Astrocyte (in vitro differentiated cells and primary cell): ENCODE data around the gene SYTL2. TPM values are rescaled to one million over a fixed set of nuclear protein-coding genes. Genes with fewer than 3 reads are reported as not detected.

Source experiments
- DNase-seq: peaks from one replicate; pipeline ENCODE4 v3.0.0-alpha.2; 2010; ENCODE audit warnings: low read depth
- FAIRE-seq: peaks from 2 replicates; lab custom pipeline; 2011; peaks lifted over from hg19 to GRCh38; lab: Jason Lieb, UNC
- H2AFZ ChIP-seq: 2 replicates; pipeline ENCODE4 v1.6.0; 2012; ENCODE audit warnings: low read depth, low read length, inconsistent platforms
- H3K27ac ChIP-seq: 2 replicates; pipeline ENCODE4 v1.5.1; 2011; ENCODE audit warnings: low read depth, low read length, inconsistent platforms
- H3K27me3 ChIP-seq: 2 replicates; pipeline ENCODE4 v1.6.0; 2011; ENCODE audit warnings: low read length, inconsistent platforms; ENCODE audit not compliant: insufficient read depth
- H3K36me3 ChIP-seq: 2 replicates; pipeline ENCODE4 v1.5.1; 2011; ENCODE audit warnings: low read length, inconsistent platforms; ENCODE audit not compliant: insufficient read depth
- H3K4me1 ChIP-seq: 2 replicates; pipeline ENCODE4 v1.5.1; 2011; ENCODE audit warnings: low read length, inconsistent platforms; ENCODE audit not compliant: insufficient read depth
- H3K4me2 ChIP-seq: 2 replicates; pipeline ENCODE4 v1.6.0; 2012; ENCODE audit warnings: low read length, inconsistent platforms
- H3K4me3 ChIP-seq: 2 replicates; pipeline ENCODE4 v1.5.1; 2011; ENCODE audit warnings: low read depth, mild to moderate bottlenecking, low read length, inconsistent platforms; ENCODE audit not compliant: insufficient read depth
- H3K79me2 ChIP-seq: 2 replicates; pipeline ENCODE4 v1.6.0; 2012; ENCODE audit warnings: mild to moderate bottlenecking, low read length, inconsistent platforms; ENCODE audit not compliant: insufficient read depth
- H3K9ac ChIP-seq: 2 replicates; pipeline ENCODE4 v1.6.0; 2012; ENCODE audit warnings: mild to moderate bottlenecking, low read length, inconsistent platforms
- H3K9me3 ChIP-seq: 2 replicates; pipeline ENCODE4 v1.5.1; 2012; ENCODE audit warnings: low read depth, mild to moderate bottlenecking, low read length, inconsistent platforms; ENCODE audit not compliant: insufficient read depth
- H4K20me1 ChIP-seq: 2 replicates; pipeline ENCODE4 v1.6.0; 2012; ENCODE audit warnings: low read length, inconsistent platforms; ENCODE audit not compliant: insufficient read depth
- H3K27ac Mint-ChIP-seq: one replicate; pipeline ENCODE4 v1.8.0; 2021; ENCODE audit warnings: mild to moderate bottlenecking, mixed read lengths; ENCODE audit not compliant: unreplicated experiment
- H3K27me3 Mint-ChIP-seq: one replicate; pipeline ENCODE4 v1.8.0; 2021; ENCODE audit warnings: low read depth, mixed read lengths; ENCODE audit not compliant: unreplicated experiment
- H3K36me3 Mint-ChIP-seq: one replicate; pipeline ENCODE4 v1.8.0; 2021; ENCODE audit warnings: low read depth, mixed read lengths; ENCODE audit not compliant: unreplicated experiment
- H3K4me1 Mint-ChIP-seq: one replicate; pipeline ENCODE4 v1.8.0; 2021; ENCODE audit warnings: low read depth, mixed read lengths; ENCODE audit not compliant: unreplicated experiment
- H3K4me3 Mint-ChIP-seq: one replicate; pipeline ENCODE4 v1.8.0; 2021; ENCODE audit warnings: mild to moderate bottlenecking, moderate library complexity, mixed read lengths; ENCODE audit not compliant: unreplicated experiment
- H3K9me3 Mint-ChIP-seq: one replicate; pipeline ENCODE4 v1.8.0; 2021; ENCODE audit warnings: mild to moderate bottlenecking, mixed read lengths; ENCODE audit not compliant: unreplicated experiment
- EZH2 ChIP-seq: IDR thresholded peaks from 2 replicates; pipeline ENCODE4 v1.6.1; 2012; ENCODE audit warnings: mild to moderate bottlenecking, low read length, inconsistent platforms; ENCODE audit not compliant: insufficient read depth
- total RNA-seq: library from RNA; stranded (reverse); gene quantifications from 2 replicates; pipeline ENCODE4 v1.2.1, GENCODE V29; 2021
- TF ChIP-seq, protein P1 (sequence below): IDR thresholded peaks from 2 replicates; pipeline ENCODE4 v1.5.1; 2011; ENCODE audit warnings: low read depth, mild to moderate bottlenecking, inconsistent platforms, low read length, moderate library complexity; ENCODE audit not compliant: insufficient read depth

The SYTL2 gene
- total RNA-seq, 1 donor from 2014 or later: 36.9 TPM

DNA sequence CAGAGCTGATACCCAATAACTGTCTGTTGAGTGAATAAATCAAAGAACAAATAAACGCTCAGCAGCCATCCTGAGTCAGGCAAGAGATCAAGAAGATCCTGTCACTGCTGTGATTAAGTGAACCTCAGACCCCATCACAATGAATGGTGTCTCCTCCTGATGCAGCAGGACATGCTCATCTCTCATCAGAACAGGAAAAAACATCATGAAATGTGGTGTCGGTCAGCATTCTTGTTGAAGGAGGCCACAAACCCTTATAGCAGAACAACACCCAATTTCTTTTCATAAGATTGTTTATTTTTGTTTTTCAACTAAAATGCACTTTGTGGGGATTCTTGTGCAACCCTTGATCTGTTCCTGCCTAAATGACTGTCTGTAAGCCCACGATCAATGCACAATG lies 60.3 kb downstream of the SYTL2 start:
- H3K36me3 Mint-ChIP-seq: peaks cover 4% of the 10 kb centered on the region
- Histone ChIP-seq H3K4me3 (no peak overlapping the region), H3K4me2 (no peak overlapping the region), H3K27me3 (no peaks in the 10 kb centered on the region), H3K79me2 (no peaks in the 10 kb centered on the region), H4K20me1 (no peaks in the 10 kb centered on the region), H3K4me1 (peaks cover 3% of the 10 kb centered on the region), H3K36me3 (no peaks in the 10 kb centered on the region), H2AFZ (no peak overlapping the region), H3K9ac (no peak overlapping the region), H3K27ac (no peak overlapping the region), H3K9me3 (no peaks in the 10 kb centered on the region)
- TF ChIP-seq EZH2: no peak
- TF ChIP-seq, protein P1, sequence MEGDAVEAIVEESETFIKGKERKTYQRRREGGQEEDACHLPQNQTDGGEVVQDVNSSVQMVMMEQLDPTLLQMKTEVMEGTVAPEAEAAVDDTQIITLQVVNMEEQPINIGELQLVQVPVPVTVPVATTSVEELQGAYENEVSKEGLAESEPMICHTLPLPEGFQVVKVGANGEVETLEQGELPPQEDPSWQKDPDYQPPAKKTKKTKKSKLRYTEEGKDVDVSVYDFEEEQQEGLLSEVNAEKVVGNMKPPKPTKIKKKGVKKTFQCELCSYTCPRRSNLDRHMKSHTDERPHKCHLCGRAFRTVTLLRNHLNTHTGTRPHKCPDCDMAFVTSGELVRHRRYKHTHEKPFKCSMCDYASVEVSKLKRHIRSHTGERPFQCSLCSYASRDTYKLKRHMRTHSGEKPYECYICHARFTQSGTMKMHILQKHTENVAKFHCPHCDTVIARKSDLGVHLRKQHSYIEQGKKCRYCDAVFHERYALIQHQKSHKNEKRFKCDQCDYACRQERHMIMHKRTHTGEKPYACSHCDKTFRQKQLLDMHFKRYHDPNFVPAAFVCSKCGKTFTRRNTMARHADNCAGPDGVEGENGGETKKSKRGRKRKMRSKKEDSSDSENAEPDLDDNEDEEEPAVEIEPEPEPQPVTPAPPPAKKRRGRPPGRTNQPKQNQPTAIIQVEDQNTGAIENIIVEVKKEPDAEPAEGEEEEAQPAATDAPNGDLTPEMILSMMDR: no peak
- H3K27me3 Mint-ChIP-seq: peaks cover 3% of the 10 kb centered on the region
- H3K4me3 Mint-ChIP-seq: no peak overlapping the region
- FAIRE-seq: no peak
- peaks cover 20% of the 10 kb centered on the region for H3K4me1 Mint-ChIP-seq
- H3K27ac Mint-ChIP-seq: no peak overlapping the region
- DNase-seq: no peak
- H3K9me3 Mint-ChIP-seq: no peaks in the 10 kb centered on the region

DNA sequence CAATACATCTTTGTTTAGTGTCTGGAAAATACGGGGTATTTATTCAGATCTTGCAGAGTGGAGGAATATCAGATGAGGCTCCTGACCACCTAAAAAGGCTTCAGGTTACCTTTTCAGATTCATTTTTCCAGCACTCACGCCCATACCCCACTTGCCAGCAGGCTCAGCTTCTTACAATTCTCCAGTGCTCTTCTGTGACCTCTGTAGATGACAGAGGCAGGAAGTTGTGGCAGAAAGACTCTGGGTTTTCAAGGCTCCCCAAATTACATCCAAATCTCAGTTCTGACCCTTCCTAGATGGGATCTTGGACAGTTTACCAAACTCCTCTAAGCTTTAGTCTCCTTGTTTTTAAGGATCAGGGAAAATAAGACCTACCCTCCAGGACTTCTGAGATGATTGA lies 61.1 kb downstream of the SYTL2 start:
- no peak overlapping the region for H2AFZ ChIP-seq
- H3K4me1 ChIP-seq: peaks cover 3% of the 10 kb centered on the region
- FAIRE-seq (no peak), DNase-seq (no peak)
- H3K36me3 ChIP-seq: no peaks in the 10 kb centered on the region
- H3K79me2 ChIP-seq: no peaks in the 10 kb centered on the region
- H3K4me3 ChIP-seq: no peak overlapping the region
- peaks cover 3% of the 10 kb centered on the region for H3K27me3 Mint-ChIP-seq
- H3K4me2 ChIP-seq: no peak overlapping the region
- H3K4me3 Mint-ChIP-seq: no peak overlapping the region
- no peak overlapping the region for H3K27ac ChIP-seq
- H3K9me3 Mint-ChIP-seq: no peaks in the 10 kb centered on the region
- H3K27ac Mint-ChIP-seq: no peak overlapping the region
- H3K9me3 ChIP-seq: no peaks in the 10 kb centered on the region
- peaks cover 4% of the 10 kb centered on the region for H3K36me3 Mint-ChIP-seq
- H4K20me1 ChIP-seq: no peaks in the 10 kb centered on the region
- no peak overlapping the region for H3K9ac ChIP-seq
- no peaks in the 10 kb centered on the region for H3K27me3 ChIP-seq
- peaks cover 17% of the 10 kb centered on the region for H3K4me1 Mint-ChIP-seq
- TF ChIP-seq EZH2: no peak
- TF ChIP-seq, protein P1: no peak

DNA sequence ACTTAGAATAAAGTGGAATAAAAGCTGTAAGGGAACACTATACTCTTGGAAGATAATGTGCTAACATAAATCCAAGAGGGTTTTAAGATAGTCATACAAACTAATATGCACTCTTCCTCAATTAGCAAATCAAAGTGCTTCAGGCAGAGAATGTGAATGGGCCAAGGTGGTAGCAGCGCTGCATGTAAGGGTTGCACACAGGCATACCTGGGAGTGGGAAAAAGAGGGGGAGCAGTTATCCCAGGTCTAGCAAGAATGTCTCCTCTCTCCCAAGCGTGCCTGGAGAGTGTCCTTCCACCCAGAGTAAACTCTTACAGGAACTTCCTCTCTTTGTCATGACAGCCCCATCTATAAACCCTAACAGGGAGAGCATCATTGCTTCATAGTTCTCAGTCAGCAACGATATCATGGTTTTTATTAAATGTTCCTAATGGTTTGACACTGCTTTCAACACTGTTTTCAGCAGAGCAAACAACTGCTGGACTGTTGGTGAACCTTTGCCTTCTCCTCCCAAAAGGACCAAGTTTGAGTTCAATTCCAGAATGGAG lies 61.6 kb downstream of the SYTL2 start:
- H3K27me3 Mint-ChIP-seq: peaks cover 3% of the 10 kb centered on the region
- DNase-seq: no peak
- no peaks in the 10 kb centered on the region for H3K27me3 ChIP-seq
- no peaks in the 10 kb centered on the region for H3K9me3 Mint-ChIP-seq
- no peak overlapping the region for H3K27ac Mint-ChIP-seq
- no peak for TF ChIP-seq EZH2
- TF ChIP-seq, protein P1: no peak
- H3K4me2 ChIP-seq: no peak overlapping the region
- no peak overlapping the region for H3K27ac ChIP-seq
- H3K36me3 ChIP-seq: no peaks in the 10 kb centered on the region
- H3K4me3 Mint-ChIP-seq: no peak overlapping the region
- peaks cover 4% of the 10 kb centered on the region for H3K36me3 Mint-ChIP-seq
- no peak overlapping the region for H2AFZ ChIP-seq
- H4K20me1 ChIP-seq: no peaks in the 10 kb centered on the region
- peaks cover 17% of the 10 kb centered on the region for H3K4me1 Mint-ChIP-seq
- H3K4me3 ChIP-seq: no peak overlapping the region
- no peaks in the 10 kb centered on the region for H3K9me3 ChIP-seq
- H3K4me1 ChIP-seq: peaks cover 3% of the 10 kb centered on the region
- no peaks in the 10 kb centered on the region for H3K79me2 ChIP-seq
- H3K9ac ChIP-seq: no peak overlapping the region
- no peak for FAIRE-seq
